NT2/D1 (cell line): Measurements from ENCODE around the gene SH3D21.

Source experiments
- YY1 ChIP-seq: IDR thresholded peaks from 2 replicates; pipeline ENCODE4 v1.6.1; 2011; ENCODE audit not compliant: insufficient read length, insufficient read depth
- ZNF274 ChIP-seq: IDR thresholded peaks from 2 replicates; pipeline ENCODE4 v1.6.1; 2011; ENCODE audit warnings: mild to moderate bottlenecking, low read depth, low read length

DNA sequence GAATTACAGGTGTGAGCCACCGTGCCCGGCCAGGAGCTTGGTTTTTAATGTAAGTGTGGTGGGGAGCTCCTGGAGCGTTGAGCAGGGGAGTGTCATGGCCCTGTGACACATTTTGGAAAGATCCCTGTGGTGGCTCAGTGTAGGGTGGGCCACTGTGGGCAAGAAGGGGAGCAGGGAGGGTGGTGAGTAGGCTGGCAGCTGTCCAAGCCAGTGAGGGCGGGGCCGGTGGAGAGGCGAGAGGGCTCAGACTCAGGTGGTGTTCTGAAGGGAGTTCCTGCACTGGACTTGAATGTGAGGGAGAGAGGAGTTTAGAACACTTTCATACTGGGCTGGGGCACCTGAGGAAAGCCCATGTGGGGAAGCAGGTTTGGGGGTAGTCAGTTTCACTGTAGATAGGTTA lies 20.3 kb downstream of the SH3D21 start:
- TF ChIP-seq YY1 = no peak
- TF ChIP-seq ZNF274 = no peak
